GM21390 (cell line): ENCODE results near the gene FBXO9.

Experiments
- ATAC-seq: cut with Tn5 transposase; IDR thresholded peaks from one replicate; pipeline ENCODE4 v1.9.1; 2021; ENCODE audit not compliant: unreplicated experiment

Gene FBXO9

DNA sequence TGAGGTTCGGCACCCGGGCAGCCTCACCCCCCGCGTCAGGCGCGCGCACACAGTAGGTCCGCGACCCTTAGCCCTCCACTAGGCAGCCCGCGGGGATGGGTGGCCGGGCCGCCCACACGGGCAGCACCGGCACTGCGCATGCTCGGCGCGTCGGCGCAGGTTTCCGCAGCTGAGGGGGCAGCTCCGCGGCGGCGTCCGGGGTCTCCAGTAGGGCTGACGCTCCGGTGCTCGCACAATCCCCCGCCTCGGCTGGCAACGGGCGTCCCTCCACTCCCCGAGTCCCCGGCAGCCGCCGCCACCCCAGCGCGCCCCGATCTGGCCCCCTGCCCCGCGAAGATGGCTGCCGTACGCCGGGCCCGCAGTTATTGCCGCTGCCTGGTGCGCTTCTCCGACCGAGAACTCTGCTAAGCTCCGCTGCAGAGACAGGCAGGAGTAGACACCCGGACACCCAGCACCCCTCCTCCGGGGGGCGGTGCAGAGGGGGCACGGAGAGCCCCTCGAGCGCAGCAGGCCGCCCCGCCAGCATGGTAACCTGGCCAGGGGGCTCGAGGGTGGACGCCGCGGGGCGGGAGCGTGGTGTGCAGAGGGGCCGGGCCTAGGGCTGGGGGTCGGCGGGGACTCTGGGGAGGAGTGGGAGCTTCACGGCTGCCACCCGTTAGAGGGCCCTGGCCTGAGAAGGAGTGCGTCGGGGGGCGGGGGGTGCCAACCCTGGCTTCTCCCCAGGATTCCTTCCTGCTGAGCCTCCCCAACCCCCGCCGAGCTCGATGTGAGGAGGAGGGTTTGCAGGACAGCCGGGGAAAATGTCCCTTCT lies at the start of gene FBXO9:
FBXO9 (plus strand) TSS at position 139 of the 811 bp plus-strand sequence; CDS start at position 525, 386 bp downstream.
- peak; percentile 50 for ATAC-seq

DNA sequence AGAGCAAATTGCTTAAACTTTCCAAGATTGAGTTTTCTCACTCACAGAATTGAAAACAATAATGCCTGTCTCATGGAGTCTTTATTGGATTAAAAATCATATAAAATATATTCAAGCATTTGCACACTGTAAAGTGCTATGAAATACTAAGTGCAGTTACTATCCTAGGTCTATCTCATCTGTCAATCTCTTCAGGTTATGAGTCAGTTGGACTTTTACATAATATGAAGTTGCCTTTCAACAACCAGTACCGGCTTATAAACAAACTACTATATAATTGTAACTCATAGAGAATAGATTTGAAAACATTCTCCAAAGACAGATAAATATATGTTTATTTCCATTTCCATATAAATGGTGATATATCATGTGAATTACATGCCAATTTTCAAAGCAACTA lies 49.7 kb upstream of the FBXO9 start:
- no peak for ATAC-seq

DNA sequence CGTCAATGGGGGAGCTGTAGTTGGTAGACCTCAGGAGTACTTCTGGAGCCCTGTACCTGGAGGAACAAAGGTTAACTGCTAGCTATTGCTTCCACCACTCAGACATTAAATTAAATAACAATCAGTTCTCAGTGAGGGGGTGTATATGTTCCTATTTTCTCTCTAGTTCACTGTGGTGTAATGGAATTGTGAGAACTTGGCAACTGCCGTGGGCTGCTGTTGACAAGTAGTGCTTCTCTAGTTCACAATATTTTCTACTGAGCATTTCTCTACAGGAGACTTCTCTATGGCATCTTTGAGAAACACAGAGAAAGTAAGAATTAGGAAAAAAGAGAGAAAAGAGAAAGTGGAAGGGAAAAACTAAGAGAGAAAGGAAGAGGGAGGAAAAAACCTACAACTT lies 46.8 kb upstream of the FBXO9 start:
- ATAC-seq: no peak

DNA sequence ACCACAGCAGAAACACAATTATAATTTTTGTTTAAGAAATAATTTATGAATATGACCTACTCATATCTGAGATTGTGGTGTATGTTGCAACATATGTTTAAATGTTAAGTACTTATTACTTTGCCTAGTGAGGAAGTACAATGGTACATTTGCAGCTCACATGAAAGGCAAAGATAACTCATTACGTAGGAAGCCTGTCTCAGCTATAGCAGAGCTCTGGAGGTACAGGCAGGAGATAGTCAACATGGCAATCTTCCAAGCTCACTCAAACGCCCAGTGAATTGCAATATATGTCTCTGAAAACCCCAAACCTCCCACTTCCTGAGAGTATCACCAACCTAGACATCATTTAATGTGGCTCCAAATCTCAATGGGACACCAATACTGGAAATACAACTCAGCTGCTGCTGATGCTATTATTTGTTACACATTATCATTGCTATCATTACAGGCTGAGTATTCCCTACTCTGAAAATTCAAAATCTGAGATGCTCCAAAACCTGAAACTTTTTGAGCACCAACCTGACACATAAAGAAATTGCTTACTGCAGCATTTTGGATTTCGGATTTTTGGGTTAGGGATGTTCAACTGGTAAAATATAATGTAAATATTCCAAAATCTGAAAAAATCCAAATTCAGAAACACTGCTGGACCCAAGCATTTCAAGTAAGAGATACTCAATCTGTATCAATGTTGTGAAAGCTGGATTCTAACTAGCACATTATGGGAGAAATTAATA lies 45.0 kb upstream of the FBXO9 start:
- no peak for ATAC-seq

DNA sequence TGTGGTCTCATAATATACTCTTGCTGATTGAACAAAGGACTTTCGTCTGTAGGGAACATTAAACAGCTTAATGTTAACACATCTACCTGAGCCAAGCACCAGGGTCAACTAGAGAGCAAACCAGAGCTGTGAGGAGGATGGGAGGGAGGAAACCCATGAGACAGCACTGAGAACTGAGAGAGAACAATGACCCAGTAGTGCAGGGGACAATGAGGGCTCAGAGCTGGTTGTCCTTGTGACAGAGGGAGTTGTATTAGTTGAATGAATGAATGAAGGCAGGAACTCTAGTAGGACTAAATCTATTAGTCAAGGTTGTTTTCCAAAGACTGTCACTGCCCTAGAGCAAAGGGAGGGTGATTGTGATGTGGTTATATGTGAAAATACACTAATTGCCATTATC lies 41.9 kb upstream of the FBXO9 start:
- ATAC-seq: no peak

DNA sequence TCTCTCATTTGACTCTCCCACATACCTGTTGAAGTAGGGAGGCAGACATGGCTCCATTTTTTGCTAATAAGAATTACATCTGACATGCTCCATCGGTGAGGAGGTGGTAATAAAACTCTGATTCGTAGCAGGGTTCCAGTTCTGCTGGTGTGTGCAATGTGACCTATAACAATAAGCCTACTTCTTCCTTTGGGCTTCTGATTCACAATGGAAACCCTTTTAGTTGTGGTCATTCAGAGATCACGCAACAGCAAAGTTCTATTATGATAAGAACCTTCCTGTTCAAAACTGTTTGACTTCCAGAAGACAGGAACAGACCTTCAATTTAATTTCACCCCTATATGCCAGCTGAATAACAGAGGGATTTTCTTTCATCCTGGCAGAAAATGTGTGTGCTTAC lies 38.7 kb upstream of the FBXO9 start:
- no peak for ATAC-seq

DNA sequence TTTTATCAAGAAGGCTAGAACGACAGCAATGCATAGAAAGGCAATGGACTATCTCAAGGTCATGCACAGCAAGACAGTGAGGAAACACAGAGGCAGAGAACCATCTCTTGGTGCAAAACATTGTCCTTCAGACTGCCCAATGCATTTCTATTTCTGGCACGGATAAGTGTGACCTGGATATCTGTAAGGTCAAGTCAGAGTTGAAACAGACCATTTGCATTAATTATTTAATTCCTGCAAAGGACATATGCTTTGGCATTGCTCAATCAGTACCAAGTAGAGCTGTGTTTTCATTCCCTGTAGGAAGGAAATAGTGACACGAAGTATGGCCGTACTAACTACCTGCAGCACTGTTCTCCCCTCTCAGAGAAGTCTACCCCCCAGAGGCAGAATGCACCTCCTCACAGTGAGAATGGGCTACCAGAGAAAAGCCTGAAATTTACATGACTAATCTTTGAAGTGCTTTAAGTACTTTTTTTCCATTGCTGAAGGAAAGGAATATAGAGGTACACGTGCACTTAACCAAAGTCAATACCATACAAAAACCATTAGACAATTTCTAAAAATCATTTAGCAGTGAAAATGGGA lies 38.0 kb upstream of the FBXO9 start:
- ATAC-seq: no peak

DNA sequence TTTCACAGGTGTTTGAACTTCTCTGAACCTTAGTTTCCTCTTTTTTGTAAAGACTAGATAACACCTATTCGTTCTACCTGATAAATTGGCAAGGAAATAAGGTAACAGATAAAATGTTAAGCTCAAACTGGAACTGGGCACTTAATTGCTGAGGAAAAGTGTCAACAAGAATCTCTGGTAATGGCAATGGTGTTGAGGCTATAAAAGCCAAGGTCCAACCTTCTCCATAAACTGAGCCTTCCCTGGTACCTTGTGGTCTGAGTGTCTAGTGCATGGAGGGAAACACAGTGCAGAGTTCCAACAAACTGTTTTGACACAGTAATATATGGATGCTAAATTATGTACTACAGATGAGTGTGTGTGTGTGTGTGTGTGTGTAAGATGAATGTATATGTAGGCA lies 36.7 kb upstream of the FBXO9 start:
- no peak for ATAC-seq

DNA sequence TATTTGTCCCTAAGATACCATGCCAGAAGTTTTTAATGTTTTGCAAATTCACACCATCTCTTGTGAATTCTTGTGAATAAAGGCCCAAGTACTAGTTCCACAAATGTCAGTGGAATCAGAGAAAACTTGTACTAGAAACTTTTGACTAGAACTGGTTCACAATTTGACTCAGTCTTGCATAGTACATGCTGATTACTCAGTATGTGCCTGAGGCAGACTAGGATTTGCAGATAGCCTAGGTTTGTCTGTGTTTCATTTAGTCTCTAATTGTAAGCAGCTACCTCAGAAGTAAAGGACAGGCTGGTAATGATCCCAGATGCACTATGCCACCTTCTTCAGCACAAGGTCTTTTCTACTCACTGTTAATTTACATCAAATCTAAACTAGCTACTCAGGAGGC lies 35.9 kb upstream of the FBXO9 start:
- no peak for ATAC-seq

DNA sequence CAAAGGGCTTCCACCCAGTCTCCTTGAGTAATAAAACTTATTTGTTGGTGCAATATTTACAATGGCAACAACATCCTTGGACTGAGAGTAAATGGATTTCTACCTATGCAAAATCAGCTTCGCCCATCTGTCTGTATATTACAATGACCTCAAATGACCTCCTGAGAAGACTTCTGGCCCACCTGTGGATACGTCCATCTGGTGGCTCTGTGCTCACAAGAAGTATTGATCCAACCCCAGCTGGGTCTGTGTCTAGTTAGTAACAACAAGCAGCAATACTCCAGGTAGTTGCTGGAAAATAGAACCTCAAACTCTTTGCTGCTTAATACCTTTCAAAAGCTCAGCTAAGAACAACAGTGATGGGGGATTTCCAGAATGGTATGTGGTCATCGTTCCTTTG lies 35.4 kb upstream of the FBXO9 start:
- no peak for ATAC-seq

DNA sequence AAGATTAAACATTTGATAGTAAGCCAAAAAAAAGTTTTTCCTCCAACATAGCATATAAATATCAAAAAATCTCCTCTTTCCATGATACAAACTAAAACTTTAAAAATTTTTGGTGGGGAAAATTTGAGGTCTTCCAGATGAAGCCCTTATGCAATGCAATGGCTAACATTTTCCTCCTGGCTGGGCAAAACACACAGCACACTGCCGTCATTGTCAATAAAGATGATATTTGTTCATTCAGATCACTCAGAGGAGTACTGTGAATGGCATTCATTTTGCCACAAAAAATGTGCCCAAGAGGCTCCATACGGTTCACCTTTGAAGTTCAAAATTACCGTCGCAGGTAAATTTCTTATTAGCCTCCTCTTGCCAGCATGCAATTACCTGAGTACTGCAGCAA lies 33.9 kb upstream of the FBXO9 start:
- no peak for ATAC-seq

DNA sequence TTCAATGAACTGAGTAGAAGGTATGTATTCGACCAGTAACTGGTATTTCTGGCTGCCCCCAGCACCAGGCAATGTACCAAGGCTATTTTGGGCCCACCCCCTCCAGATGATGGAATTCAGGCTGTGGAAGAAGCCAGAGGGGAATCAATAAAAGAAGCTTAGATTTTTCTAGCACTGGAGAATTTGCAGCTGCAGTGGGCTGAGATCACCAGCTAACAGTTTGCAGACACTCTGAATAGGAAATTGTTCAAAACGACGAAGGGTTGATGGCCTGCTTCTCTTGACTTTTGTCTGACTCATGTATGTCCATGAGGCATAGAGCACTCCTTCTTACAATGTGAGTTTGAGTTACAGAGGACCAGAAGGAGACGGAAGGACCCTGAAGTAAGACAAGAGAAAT lies 32.4 kb upstream of the FBXO9 start:
- ATAC-seq: no peak

DNA sequence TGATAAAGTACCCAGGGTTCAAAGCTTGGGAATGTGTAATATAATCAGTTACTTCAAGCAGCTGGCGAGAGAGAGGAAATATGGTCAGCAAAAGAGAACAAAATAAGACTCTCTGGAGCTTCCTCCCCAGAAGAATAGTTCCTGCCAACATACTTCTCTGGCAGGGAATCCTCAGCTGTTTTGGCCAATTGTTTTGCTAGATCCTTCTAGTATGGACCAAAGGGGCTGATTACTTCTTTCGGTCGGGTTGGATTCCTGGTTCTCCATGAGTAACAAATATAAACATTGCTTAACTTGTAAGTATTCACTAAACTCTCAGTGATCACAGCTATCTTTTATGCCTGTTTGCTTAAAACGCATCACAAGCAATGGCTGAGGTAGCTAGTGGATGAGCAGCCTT lies 31.4 kb upstream of the FBXO9 start:
- no peak for ATAC-seq

DNA sequence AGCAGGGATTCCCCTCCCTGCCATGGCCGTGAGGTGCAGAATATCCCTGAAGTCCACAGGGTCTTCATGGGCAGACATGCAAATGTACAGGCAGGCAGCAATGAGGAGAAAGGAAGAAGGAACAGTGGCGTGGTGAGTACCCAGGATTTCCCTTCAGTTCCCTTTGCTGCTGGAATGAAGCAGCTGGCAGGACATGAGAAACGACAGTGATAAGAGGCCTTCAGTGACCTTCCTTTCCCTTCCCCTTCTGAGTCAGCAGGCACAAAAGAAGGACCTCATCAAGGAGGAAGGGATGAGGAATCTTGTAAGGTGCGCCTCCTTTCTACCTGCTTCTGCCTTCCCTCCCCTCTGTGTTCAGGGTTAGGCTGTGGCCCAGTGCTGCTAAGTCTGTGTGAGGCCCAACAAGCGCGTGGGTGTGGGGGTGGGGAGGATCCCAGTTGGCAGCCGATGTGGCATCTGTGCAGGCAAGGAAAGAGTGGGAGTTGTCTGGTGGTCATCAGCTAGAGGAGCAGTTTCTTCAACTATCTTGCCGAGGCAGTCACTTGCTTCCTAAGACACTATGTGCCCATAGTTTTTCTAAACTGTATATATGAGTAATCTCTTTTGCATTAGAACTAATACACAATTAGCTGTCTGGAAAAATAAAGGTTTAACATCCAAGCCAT lies 29.5 kb upstream of the FBXO9 start:
- no peak for ATAC-seq

DNA sequence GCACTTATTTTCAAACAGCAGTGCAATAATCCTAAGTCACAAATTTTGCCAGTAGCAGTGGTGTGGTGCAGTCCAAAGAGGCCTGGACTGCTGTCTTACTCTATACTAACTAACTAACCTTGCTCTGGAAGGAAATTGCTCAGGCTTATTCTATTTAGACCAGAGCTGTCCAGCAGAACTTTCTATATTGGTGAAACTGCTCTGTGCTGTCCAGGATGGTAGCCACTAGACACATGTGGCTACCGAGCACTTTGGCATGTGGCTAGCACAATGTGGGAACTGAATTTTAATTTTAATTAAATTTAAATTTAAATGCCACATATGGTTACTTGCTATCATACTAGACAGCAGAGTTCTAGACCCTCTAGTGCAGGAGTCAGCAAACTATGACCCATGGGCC lies 27.1 kb upstream of the FBXO9 start:
- ATAC-seq: no peak

DNA sequence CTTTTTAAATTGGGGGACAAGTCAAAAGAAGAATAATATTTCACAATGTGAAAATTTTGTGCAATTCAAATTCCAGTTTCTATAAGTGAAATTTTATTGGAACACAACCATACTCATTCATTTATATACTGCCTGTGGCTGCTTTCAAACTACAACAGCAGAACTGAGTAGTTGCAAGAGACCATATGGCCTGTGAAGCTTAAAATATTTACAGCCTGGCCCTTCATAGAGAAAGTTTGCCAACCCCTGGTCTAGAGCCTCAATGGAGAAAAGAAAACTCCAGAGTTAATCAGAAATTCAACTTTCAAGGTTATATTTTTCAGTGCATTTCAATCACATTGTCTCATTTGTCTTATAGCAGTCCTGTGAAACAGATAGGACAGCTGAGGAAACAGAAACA lies 26.6 kb upstream of the FBXO9 start:
- no peak for ATAC-seq

DNA sequence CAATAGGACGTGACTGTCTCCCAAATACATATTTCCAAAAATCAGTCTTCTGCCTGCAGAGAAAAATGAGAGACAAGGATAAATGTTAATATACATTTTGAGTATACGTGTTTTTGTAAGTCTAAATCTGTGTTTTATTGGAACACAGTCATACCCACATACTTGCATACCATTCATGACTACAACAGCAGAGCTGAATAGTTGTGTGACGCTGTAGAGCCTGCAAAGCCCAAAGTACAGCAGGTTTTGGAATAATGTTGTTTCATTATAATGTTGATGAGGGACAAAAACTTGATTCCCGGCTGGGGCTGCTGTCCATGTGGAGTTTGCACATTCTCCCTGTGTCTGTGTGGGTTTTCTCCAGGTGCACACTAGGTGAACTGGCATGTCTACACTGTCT lies 23.8 kb upstream of the FBXO9 start:
- no peak for ATAC-seq

DNA sequence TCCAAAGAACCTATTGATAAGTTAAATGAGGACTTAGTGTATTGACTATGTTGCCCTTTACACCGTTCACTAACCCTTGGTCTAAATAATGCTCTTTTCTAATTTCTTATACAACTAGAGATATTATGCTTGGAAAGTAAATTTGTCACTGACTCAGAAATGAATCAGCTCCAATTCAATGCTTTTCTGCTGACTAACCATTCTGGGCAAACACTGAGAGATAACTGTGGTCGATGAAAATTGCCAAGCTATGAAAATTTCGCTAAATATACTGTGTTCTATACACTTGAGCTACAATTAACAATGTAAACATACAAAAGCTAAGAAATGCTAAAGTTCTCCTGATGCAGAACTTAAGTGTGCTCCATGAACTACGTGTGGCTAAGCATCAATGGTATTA lies 23.1 kb upstream of the FBXO9 start:
- no peak for ATAC-seq

DNA sequence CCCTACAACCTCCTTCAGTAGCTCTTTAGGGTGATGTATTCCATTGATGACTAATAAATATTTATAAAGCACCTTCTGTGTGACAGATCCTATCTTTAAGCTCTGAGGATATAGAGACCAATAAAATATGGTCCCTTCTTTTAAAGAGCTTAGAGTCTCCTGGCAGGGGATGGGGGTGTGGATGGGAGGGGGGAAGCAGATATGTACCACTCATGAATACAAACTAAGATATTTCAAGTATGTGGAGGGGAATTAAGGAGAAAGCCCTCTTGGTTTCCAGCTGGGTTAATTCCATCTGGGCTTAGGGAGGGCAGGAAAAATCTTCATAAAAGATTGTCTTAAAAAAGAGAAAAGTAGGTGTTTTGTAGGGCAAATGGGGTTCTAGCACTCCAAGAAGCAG lies 21.6 kb upstream of the FBXO9 start:
- ATAC-seq: no peak

DNA sequence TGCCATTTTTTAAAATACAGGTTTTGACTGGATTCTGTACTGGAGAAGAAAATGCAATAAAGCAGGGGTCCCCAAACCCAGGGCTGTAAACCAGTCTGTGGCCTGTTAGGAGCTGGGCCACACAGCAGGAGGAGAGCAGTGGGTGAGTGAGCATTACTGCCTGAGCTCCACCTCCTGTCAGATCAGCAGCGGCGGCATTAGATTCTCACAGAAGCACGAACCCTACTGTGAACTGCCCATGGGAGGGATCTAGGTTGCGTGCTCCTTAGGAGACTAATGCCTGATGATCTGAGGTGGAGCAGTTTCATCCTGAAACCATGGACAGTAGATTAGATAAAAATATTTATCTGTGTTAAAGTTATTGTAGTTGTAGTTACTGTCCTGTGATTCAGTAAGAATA lies 21.1 kb upstream of the FBXO9 start:
- no peak for ATAC-seq

DNA sequence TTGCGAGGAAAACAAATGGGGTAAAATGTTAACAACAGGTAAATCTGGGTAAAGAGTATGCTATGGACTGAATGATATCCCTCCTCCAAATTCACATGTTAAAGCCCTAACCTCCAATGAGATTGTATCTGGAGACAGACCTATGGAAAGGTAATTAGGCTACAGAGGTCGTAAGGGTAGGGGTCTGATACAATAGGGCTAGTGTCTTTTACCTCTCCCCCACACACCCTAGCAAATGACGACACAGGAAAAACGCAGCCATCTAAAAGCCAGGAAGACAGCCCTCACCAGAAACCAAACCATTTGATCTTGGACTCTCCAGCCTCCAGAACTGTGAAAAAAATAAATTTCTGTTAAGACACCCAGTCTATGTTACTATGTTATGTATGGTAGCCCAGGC lies 20.6 kb upstream of the FBXO9 start:
- ATAC-seq: no peak
